Cortex of kidney (tissue), 1 donor: ENCODE data around the gene PPP1CB.

Experiments
- DNase-seq: peaks from one replicate; lab custom pipeline; 2025; lab: John Stamatoyannopoulos, UW

PPP1CB gene

GRCh38 chr2:28745225-28745624, 6.4 kb upstream of the PPP1CB start:
- no peak for DNase-seq

DNA sequence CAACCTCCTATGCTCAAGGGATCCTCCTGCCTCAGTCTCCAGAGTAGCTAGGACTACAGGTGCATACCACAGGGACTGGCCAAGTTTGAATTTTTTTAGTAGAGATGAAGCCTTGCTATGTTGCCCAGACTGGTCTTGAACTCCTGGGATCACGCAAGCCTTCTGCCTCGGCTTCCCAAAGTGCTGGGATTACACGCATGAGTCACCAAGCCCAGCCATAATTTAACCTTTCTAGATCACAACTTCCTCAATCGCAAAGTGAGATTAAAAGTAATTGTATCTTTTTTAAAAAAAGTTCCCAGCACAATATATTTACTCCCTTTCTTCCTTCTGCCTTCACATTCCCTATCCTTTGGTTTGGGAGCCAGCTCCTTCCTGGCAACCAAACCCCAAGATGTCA, 5.8 kb upstream of the PPP1CB start:
- no peak for DNase-seq

- DNase-seq: no peak
These were observed 5.1 kb upstream of the PPP1CB start for GRCh38 chr2:28746429-28747111.

DNA sequence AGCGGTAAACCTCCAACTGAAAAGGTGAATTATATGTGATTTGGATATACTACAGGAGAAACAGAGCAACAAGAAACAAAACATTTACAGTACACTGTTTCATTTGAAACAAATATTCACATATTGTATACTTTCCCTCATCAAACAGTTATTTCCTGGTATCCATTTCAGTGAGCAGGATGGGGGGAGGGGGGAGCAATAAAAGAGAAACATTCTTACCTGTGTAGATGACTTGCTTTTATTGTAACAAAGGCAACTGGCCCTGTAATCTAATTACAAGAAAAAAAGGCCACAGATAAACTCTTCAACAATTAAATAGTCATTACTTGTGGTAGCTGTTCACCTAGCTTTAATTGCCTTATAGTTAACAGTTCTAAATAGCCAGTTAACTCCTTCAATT, 3.9 kb upstream of the PPP1CB start:
- DNase-seq: no peak

- DNase-seq: no peak
These were observed 3.5 kb upstream of the PPP1CB start for GRCh38 chr2:28748176-28748575.

- DNase-seq: no peak
These were observed 2.7 kb upstream of the PPP1CB start for GRCh38 chr2:28748941-28749340.

DNA sequence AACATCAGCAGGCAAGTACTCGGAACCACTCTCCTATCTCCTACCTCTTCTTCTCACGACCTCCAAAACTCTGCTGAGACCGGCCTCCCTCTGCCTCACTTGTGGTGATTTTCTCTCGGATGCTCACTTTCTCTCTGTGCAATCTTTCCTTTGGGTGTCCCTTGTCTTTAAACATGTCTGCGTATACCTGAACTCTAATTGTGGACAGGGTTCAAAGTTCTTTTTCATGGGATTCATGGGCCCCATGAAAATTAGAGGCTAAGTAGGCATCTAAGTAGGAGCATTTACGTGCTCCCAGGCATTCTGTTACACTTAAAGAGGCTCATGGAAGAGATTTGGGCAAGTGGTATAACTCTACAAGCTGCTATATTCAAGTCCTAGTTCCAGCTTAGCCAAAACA, 2.1 kb upstream of the PPP1CB start:
- DNase-seq: no peak

- DNase-seq: no peak
These were observed 1.0 kb upstream of the PPP1CB start for GRCh38 chr2:28750316-28751251.

DNA sequence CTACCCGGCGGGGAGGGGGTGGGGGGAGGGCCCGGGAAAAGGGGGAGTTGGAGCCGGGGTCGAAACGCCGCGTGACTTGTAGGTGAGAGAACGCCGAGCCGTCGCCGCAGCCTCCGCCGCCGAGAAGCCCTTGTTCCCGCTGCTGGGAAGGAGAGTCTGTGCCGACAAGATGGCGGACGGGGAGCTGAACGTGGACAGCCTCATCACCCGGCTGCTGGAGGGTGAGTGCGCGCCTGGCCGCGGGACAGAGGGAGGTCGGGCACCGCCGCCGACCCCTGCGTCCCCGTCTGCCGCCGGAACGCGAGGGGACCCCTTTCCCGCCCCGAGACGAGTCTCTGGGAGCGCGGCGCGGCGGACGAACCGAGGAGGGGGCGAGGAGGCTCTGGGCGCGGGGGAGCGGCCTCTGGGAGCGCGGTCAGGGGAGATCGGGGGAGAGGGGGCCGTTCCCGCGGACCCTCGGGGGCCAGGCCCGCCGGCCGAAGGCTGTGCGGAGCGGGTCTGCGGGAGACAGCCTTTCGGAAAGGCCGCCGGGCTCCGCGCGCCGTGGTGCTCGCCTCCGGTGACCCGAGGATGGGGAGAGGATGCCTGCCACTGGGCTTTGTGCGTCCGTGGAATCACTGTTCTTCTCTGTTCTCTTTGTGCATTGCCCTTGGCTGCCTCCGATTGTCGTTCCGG, 463 bp downstream of the PPP1CB start:
- DNase-seq: no peak

DNA sequence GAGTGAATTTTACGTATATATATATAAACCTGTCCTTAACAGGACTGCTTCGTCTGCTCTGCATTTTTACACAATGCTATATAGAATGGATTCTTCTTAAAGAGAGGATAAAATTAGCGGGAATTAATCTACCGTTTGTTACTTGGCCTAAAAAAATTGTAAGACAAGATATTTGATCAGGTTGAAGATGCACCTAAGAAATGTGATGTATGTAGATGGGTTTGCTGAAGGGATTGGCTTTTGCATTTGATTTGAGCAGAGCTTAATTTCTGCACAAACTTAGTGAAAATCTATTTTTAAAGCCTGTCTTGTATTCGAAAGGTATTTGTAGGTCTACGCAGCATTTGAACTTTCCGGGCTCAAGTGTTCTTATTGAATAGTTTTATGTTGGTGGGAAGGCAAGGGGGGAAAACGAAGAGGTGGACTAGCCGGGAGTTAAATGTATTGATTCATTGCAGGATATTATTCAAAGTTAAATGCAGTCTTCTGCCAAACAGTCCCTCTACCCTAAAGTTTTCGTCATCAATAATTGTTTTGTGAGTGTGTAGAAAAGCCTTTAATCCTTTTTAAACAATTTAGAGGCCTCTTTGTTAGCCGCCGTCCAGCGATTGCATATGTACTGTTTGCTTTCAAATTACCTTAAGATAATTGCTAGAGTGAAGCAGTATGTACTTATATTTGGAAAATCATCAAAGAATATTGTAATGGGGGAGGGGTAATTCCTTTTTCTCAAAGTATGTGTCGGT, 1.2 kb downstream of the PPP1CB start:
- no peak for DNase-seq

- no peak for DNase-seq
These were observed 2.7 kb downstream of the PPP1CB start for GRCh38 chr2:28754321-28754720.

GRCh38 chr2:28755421-28755820, 3.8 kb downstream of the PPP1CB start:
- no peak for DNase-seq

DNA sequence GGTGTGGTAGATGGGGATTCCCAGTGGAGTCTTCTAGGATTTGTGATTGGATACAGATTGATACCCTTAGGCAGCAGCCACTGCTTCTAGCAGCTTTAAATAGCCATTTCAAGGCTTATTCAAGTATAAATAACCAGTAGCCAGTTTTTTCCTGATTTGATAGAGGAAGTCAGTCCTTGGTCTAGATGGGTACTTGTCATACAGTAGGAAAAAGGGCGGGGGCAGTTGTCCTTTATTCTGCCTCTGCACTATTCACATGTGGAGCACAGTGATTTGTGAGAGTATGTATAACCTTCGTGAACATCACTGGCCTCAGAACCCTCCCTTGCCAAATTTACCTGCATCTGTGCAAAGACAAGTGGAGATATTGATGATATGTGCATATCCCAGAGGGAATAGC, 6.8 kb downstream of the PPP1CB start:
- DNase-seq: no peak

- no peak for DNase-seq
These were observed 9.8 kb downstream of the PPP1CB start for GRCh38 chr2:28761420-28761819.

DNA sequence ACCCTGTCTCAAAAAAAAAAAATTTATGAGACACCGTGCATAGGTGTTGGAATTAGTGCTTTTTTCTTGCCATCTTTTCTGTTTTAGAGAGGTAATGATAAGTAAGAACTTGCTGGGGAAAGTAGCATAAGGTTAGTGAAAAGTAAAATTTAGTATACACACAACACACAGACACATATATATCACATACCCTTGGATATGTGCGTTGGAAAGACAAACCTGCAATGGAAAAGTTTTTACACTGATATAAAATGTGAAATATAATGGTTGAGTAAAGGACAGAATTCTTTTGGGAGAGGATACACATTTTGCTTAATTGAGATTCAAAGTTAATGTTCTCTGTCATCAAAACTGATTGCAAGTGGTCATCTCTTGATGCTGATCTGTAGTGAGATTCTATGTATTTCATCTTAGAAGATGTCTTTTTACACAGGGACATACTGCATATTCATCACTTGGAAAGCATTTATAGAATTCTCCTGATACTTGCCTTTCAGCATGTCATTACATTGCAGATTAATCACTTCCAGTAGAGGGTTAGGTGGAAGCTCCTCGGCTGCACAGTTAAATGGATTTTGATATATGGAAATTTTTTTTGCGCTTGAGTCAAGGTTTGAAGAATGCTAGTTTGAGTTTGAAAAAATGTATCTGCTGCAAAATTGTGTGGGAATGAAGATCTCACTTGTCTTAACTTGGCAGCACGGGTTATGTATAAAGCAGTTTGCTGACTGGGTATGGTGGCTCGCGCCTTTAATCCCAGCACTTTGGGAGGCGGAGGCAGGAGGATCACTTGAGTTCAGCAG, 13.5 kb downstream of the PPP1CB start:
- DNase-seq: no peak

GRCh38 chr2:28766070-28766469, 14.4 kb downstream of the PPP1CB start:
- no peak for DNase-seq

- no peak for DNase-seq
These were observed 15.7 kb downstream of the PPP1CB start for GRCh38 chr2:28767337-28767736.

DNA sequence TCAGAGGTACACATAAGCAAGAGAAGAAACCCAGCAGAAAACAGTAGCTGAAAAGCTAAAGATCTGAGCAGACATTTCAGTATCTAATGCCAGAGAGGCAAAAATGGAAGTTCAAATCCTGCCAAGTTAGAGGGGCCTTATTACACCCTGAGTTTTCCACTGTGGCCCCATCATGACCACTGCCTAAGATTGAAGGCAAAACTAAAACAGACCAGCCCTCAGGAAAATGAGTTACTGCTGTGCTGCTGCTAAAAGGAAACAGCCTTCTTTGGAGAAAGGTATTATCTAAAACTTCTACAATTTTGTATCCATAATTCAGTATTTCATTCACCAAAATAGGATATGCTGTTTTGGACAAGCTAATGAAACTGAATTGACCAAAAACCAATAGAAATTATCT, 16.8 kb downstream of the PPP1CB start:
- no peak for DNase-seq

GRCh38 chr2:28768952-28769351, 17.3 kb downstream of the PPP1CB start:
- DNase-seq: no peak

DNA sequence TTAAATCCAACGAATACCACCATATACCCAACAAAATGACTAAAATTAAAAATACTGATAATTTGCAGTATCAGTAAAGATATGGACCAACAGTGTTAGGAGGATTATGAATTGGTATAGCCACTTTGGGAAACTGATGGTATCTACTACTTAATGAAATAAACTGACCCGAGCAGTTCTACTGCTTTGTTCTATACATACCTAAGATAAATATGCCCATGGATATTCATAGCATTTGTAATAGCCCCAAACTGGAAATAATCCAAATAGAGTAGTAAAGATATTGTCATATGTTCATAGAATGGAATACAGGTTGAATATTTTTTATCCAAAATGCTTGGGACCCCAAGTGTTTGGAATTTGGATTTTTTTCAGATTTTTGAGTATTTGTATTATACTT, 20.7 kb downstream of the PPP1CB start:
- DNase-seq: no peak

DNA sequence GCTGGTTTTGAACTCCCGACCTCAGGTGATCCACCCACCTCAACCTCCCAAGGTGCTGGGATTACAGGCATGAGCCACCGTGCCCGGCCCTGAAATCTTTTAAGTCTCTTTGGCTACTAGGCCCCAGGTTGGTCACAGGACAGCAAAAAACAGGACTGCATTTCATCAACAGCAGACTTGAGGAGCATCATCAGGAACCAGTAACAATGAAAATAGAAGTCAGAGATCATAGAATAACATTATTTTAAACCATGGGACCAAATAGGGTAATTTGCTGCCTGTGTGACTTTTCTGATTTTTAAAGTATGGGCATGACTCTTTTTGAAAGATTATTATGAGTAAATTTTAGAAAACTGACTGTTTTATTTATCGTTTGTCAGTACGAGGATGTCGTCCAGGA, 24.8 kb downstream of the PPP1CB start:
- no peak for DNase-seq
